Umbilical cord (tissue), 2 donors: ENCODE results near the gene TENT4B. TPM values are rescaled to one million over a fixed set of nuclear protein-coding genes. Genes with fewer than 3 reads are reported as not detected.

Experiments
- DNase-seq: peaks from one replicate; pipeline ENCODE4 v3.0.0-alpha.2; 2015; ENCODE audit warnings: low spot score
- total RNA-seq: library from RNA; depleted of rRNA; stranded (reverse); fragments of >200 nt; gene quantifications from one replicate; pipeline ENCODE4 v1.2.3, GENCODE V29; 2014; ENCODE audit warnings: low replicate concordance; ENCODE audit not compliant: insufficient read depth

The TENT4B gene
- total RNA-seq, 1 donor from 2014 or later: 20.7 TPM

DNA sequence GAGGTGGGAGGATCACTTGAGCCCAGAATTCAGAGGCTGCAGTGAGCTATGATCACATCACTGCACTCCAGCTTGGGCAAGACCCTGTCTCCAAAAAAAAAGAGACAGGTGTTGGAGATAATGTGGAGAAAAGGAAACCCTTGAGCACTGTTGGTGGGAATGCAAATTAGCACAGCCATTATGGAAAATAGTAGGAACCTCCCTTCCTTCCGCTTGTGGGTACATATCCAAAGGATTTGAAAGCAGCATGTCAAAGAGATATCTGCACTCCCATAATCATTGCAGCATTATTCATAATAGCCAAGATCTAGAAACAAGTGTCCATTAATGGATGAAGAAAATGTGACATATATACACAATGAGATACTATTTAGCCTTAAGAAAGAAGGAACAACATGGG lies 103.5 kb downstream of the TENT4B start:
- DNase-seq: no peak

DNA sequence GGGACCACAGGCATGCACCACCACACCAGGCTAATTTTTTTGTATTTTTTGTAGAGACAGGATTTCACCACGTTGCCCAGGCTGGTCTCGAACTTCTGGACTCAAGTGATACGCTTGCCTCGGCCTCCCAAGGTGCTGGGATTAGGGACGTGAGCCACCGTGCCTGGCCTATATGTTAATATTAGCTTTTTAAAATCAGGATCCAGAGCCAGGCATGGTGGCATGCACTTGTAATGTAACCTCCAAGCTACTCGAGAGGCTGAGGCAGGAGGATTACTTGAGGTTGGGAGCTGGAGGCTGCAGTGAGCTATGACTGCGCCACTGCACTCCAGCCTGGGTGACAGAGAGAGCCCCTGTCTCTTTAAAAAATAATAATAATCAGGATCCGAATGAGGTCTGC lies 104.8 kb downstream of the TENT4B start:
- DNase-seq: no peak

DNA sequence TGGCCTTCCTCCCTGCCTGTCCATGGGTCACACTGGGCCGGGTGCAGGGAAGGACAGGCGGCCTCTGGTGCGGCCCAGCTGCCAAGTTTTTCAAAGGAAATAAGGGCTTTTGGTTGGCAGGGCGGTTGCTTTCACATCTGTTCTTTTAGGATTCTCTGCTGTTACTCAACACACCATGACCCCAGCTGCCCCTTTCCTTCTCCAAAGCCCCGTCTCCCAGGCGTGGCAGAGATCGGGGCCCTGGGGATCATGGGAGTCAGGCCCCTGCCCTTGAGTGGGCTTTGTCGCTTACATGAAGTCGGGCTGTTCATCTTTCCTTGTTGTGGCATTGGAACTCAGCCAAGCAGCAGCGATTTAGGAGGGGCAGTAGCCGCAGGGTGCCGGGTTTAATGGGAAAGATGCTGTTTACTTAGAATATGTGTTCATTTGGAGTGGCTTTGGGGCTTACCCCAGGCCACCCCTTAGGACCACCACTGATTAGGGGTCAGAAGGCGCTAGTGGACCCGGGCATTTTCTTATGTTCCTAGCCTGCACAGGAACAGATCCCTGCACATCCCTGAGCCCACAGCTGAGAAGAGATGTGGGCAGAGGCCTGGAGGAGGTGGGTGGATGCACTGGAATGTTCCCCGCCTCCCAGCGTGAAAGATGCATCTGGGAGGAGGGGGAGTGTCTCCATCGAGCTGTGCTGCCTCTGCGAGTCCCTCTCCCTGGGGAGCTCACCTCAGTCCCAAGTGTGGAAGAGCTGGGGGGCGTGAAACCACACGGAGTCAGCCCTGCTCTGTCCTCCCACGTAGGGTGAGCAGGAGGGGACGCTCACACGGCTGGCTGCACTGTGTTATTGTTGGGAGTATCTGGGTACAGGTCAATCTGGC lies 106.5 kb downstream of the TENT4B start:
- DNase-seq: peak; percentile 81

DNA sequence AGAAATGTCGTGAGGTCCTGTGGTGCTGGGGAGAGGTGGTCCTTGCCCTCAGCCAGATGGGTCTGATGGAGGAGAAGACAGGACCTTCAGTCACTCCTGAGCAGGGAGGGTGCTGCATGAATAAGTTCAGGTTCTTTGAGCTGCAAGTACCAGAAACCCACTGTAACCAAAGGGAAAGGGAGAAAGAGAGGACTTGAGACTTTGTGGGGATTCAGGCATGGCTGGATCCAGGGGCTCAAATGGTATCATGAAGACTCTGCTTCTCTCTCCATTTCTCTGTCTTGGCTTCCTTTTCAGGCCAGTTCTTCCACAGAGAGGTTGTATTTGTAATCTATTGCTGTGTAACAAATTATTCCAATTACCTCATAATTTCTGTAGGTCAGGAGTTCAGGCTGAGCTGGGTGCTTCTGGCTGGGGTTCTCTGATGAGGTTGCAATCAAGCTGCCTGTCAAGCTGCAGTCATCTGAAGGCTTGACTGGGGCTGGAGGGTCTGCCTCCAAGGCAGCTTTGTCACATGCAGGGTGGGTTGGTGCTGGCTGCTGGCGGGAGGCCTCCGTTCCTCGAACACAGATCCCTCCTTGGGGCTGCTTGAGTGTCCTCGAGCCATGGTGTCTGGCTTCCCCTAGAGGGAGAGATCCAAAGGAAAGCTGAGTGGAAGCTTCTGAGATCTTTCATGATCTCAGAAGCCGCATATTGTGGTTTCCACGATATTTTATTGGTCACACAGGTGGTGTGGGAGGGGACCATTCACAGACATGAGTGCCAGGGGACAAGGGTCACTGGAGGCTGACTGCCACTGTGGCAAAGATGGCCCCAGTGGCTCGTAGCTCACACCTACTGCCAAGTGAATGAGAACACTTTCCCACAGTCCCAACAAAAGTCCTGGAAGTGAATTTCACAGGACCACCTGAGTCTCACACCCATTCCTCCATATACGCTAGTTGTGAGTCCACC lies 107.4 kb downstream of the TENT4B start:
- DNase-seq: no peak

DNA sequence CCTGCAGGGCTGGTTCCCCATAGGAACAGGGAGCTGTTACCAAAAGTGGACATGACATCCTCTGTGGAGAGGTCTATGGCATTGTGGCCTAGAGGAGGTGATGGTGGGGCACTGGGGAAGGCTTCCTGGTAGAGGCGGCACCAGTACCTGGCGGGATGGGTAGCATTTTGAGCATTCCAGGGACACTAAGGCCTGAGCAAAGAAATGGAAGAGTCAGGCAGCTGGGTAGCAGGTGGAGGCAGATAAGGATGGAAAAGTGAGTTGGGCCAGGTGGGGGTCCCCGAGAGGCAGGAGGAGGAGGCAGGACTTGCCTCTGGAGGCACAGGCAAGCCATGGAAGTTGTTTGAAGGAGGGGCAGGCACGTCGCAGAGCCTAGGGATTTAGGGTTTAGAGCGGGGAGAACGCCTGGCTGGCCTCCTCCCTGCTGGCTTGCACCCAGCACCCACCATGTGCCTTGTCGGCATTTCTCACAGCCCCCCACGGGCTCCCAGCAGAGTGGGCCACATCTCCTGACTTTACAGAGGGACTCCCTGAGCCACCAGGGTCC lies 108.1 kb downstream of the TENT4B start:
- no peak for DNase-seq

DNA sequence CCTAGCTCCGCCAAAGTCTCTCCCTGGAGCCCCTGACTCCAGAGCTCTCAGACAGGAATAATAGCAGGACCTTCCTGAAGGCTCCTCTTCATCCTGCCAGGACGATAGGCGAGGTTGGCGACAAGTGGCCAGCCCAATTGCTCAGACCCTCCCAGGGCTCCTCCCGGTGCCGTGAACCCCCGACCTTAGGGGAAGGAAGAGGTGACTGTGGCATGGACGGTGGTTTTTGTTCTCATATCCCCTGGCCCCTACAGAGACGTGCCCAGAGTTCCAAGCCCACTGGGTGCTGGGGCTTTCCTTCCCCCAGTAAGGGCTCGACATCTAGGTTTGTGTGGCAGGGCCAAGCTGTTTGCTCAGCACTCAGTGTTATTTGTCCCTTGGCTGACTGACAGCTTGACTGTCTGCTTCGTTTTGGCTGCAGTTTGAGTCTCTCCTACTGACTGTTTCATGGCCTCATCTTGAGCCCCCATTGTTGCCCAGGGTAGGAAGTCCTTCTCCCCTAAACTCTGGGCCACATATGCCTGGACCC lies 108.7 kb downstream of the TENT4B start:
- DNase-seq: no peak

DNA sequence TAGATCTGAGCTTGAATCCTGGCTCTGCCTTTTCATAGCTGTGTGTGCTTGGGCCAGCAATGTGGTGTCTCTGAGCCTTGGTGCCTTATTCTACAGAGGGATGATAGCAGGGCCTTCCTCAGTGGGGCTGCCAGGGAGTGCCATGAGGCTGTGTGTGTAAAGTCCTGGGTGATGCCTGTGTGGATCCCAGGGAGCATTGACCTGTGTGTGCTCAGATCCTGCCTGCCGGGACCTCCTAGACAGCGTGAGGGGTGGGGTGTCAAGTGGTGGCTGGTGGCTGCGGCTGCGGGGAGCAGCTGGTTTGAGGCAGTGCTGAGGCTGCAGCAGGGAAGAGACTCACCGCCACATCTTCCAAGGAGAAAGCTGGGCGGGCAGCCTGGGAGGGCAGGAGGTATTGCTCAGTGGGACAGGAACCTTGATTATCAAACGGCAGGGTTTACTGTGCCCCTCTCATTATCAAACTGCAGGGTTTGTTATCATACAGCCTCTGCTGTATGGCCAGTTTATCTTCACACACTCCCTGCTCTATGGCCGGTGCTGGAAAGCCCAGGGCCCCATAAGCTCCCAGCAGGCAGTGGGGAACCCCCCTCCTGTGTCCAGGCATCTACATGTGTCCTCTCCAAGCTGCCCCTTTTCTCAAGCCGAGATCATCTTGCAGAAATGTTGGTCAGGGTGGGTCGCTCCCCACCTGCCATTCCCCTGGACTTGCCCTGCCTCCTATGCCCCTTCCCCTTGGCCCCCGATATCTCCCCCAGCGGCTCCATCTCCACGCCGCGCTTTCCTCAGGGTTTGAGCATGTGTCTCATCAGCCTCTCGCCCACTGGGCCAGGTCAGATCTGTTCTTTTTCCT lies 110.2 kb downstream of the TENT4B start:
- DNase-seq: no peak

DNA sequence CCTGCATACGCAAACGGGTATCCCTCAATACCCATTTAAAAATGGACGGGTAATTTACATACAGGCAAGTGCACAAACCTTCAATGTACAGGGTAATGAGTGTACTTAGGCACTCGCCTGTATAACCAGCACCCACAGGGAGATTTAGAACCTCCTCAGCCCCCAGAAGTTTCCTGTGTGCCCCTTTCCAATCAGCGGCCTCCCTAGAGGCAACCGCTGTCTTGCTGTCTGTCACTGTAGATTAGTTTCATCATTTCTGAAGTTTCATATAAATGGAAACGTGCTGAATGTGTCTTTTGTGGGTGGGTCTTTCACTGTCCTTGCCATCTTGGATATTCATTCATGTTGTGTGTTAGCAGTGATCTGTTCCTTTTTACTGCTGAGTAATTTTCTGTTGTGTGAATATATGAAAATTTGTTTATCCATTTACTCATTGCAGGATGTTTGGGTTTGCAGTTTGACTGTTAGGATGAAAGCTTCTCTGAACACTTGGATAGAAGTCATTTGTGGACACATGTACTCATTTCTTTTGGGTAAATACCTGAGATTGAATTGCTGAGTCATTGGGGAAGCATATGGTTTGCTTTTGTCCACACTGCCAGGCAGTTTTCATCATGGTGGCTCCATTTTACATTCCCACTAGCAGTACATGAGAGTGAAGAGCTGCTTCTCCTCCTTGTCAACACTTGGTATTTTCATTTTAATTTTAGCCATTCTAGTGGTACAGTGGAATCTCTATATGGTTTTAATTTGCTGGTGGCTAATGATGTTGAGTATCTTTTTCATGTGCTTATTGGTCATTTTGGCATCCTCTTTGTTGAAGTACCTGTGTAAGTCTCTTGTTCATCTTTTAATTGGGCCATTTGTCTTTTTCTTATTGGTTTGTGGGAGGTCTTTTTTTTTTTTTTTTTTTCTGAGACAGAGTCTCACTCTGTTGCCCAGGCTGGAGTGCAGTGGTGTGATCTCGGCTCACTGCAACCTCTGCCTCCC lies 111.1 kb downstream of the TENT4B start:
- DNase-seq: no peak

DNA sequence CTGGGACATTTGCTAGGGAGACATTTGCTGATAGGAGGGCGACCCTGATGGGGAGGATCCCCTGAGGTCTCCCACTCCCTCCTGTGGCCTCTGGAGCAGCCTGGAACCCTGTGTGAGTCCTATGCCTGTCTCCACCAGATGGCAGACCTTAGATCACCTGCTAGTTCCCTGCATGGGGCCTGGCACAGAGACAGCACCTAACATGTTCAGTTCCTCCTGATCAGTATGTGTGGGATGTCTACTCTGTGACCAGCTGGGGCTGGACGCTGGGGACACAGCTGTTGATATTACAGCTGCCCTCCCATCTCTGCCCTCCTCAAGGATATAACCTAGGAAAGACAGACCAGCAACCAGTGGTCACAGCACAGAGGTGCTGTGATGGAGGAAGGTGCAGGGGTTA lies 112.2 kb downstream of the TENT4B start:
- DNase-seq: no peak

DNA sequence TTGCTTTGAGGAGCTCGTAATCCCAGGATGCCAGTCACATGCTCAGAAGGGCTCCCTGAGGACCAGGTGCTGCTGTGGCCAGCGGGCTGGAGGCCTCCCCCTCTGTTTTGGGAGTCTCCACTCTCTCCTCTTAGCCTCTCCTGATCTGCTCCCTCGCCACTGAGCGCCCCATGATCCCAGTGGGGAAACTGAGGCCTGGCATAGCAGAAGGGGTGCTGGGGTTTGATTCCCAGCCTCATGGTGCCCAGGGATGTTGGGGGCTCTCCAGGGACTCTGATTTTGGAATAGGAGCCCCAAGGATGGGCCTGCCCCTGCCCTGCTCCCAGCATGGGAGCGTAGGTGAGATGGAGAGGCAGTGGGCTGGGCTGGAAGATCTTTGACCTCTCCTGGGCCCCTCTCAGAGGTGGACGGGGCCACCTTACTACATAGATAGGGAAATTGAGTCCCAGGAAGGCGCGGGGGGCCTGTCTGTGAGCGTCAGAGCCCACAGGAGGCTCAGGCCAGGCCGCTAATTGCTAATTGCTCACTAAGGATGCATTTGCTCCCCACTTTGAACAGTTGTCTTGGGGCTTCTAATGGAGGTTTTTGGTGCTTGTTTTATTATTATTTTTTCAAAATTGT lies 112.7 kb downstream of the TENT4B start:
- no peak for DNase-seq

DNA sequence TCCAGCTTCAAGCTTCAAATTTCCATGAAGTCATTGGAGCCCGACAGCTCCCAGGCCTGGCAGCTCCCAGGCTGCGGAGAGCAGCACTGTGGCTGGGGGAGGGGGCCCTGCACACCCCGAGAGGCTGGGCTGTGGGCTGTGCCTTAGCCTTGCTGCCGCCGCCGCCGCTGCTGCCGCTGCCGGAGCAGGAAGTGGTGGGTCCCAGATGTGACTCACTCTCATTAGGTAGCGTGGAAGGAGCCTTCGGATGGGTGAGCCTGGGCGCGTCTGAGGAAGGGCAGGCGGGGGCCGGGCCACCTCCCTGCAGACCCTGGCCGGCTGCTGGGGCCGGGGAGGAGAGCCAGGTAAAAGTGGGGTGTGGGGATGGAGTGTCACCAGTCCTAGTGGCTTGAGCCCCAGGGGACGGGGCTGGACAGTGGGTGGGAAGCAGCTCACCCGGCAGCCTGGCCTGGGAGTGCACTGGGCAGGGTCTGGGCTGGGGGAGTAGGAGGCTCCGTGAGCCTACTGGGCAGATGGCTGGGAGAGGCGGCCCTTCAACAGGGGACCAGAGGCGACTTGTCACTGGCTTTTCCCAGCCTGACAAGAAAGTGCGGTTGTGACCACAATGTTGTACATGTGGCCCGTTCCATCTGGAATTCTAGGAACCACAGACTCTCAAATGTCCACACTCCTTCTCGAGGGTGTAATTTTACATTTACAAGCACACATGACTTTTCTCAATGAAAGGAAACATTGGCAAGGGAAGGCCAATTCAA lies 113.4 kb downstream of the TENT4B start, which contains the start of gene ADCY7:
Gene ADCY7, plus strand, starts transcription at position 215 of the 755 bp plus-strand sequence. CDS start 21,629 bp downstream, outside the sequence.
- peak; percentile 88 for DNase-seq

DNA sequence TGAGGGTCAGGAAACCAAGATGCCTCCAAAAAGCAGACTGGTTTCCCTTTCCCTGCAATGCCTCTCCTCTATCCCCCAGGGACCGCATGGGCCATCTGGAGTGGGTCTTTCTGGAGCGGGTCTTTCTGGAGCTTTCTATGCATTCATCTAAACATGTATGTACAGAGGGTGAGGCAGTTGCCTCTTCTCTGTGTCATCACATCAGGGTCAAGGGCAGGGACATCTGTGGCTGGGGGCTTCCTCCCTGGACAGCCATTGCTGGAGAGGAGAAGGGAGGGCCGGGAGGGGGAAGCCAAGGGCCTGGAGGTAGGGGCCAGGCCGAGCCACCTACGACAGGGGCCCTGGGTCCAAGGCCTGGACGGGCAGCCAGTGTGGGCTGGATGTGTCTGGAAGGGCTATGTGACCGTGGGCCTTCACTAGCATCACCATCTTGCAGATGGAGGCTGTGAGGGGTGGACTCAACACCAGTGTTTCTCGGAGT lies 114.1 kb downstream of the TENT4B start:
- no peak for DNase-seq

DNA sequence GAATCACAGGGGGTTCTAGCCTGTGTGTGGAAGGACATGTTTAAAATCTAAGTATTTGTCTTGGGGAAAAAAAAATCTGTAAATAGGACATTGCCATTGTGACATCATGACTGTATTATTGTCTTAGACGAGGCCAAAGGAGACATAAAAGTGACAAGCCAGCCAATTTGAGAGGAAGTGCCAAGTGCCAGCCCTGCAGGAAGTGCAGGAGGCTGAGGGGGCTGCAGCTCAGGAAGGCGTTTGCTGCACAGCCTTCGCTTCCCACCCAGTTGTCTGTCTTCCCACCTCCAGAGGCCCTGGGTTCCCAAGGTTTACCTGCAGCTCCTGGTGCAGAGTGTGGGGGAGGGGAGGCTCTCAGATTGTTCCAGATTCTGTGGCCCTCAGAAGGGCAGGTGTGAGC lies 114.5 kb downstream of the TENT4B start:
- DNase-seq: no peak

DNA sequence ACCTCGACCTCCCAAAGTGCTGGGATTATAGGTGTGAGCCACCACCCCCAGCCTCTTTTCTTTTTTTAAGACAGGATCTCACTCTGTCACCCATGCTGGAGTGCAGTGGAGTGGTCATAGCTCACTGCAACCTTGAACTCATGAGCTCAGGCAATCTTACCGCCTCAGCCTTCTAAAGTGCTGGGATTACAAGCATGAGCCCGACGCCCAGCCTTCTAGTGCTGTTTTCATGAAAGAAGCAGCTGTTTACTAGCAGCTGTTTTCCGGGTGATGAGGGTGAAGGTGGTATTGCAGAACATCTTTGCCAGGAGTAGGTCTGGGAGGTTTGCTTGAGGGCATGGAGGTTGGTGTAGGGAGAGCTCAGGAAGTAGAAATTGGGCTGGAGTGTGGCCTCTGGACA lies 115.2 kb downstream of the TENT4B start:
- DNase-seq: no peak

DNA sequence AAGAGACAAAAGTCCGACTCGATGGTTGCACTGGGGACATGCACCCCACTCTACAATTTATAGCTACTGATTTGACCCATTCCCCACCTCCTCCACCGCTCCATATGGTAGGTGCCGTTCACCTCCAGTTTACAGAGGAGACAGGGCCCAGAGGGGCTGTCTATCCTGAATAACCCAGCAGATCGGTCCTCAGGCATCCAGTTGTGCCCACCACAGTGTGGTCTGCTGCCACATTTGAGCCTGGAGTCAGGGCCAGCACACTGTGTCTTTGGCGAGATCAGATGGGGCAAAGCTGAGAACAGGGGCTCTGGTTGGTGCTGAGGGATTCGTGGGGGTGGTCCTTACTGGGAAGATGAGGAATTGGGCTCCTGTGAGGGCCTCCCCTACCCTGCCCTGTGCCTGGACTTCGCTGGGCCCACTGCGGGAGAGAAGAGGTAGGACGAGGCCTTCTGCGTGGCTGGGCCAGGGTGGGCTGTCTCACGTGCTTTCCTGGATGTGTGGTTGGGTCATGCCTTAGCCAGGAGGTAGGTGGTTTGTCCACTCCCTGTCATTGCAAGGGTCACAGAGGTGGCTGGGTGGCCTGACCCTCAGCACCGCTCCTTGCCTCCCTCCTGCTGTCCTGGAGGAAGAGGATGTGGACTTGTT lies 116.1 kb downstream of the TENT4B start:
- DNase-seq: no peak

DNA sequence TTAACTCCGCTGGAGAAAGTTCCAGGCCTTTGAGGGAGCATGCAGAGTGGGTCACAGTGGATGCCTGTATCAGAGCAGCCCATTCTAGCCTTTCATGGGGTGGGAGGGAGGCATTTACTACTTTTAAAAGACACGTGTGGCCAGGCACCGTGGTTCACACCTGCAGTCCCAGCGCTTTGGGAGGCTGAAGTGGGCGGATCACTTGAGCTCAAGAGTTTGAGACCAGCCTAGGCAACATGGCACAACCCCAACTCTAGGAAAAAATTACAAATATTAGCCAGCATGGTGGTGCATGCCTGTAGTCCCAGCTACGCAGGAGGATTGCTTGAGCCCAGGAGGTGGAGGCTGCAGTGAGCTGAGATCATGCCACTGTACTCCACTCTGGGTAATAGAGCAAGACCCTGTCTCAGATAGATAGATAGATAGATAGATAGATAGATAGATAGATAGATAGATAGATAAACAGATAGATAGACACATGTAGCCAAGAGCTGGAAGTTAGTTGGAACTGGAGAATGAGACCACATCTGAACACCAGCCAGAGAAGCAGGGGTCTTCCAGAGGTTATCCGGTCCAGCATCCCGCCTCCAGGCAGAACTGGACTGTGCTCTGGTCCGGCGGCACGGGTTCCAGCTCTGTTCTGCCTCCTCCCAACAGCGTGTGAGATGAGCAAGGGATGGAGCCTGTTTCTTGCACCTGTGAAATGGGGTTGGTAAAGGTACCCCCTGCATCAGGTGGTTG lies 116.8 kb downstream of the TENT4B start:
- no peak for DNase-seq
